NCI-H748 (cell line): Measurements from ENCODE around the gene ZNF793.

Experiments
- DNase-seq: peaks from one replicate; lab custom pipeline; 2025; ENCODE audit not compliant: unreplicated experiment; lab: John Stamatoyannopoulos, UW

The ZNF793 gene

DNA sequence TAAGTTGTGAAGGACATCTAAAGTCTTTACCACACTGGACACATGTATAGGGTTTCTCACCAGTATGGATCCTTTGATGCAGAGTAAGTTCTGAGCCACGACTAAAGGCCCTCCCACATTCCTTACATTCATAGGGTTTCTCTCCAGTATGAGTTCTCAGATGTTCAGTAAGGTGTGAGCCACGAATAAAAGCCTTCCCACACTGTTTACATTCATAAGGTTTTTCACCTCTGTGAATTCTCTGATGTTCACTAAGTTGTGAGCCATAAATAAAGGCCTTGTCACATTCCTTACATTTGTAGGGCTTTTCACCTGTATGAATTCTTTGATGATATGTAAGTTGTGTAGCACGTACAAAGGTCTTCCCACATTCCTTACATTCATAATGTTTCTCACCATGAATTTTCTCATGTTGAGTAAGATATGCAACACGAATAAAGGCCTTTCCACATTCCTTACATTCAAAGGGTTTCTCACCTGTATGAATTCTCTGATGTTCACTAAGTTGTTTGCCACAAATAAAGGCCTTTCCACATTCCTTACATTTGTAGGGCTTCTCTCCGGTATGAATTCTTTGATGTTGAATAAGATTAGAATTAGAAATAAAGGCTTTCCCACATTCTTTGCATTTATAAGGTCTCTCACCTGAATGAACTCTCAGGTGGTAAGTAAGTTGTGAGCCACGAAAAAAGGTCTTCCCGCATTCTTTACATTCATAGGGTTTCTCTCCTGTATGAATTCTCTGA lies 58.1 kb downstream of the ZNF793 start:
- no peak for DNase-seq

DNA sequence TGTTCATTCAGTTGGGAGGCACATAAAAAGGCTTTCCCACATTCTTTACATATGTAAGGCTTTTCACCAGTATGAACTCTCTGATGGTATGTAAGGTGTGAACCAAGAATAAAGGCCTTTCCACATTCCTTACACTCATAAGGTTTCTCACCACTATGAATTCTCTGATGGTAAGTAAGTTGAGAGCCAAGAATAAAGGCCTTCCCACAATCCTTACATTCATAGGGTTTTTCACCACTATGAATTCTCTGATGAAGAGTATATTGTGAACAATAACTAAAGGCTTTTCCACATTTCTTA lies 58.6 kb downstream of the ZNF793 start:
- no peak for DNase-seq

DNA sequence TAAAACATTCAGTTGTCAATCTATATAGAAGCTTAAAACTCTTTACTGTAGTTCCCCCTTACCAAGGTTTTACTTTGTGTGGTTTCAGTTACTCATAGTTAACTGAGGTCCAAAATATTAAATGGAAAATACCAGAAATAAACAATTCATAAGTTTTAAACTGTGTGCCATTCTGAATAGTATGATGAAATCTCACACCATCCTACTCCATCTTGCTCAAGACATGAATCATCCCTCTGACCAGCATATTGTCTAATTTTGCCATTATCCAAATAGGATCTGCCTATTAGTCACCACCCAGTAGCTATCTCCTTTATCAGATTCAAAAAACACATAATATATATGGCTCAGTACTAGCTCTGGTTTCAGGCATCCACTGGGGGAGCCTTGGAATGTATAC lies 65.5 kb downstream of the ZNF793 start:
- DNase-seq, result no peak

DNA sequence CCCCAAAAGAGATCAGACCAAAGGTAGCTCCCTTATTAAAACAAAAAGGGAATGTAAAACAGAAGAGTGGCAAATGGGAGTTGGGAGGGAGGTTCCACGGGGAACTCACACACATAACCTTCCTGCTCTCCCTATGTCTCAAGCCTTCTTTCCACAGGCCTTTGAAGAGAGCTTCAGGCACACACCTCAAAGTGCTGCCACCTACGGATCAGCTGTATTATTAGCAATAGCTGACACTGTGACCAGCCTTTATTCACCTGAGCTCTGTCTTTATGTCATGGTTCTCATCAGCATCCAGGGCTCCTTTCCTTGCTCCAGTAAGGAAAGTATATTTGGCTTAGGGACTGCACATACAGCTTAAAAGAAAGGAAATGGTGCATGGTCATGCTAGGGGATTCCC lies 76.6 kb downstream of the ZNF793 start:
- no peak for DNase-seq
